H1 (cell line): ENCODE data around the gene FAM241B. TPM values are rescaled to one million over a fixed set of nuclear protein-coding genes. Genes with fewer than 3 reads are reported as not detected.
A peak's percentile ranks its signal among the peaks of the same experiment; 100 is the strongest.

ENCODE experiments used
- CTCF ChIA-PET: fragments of 300-600 bp; sonication (Branson Sonifier 250); formaldehyde crosslinking; loops from one replicate; lab custom pipeline; 2021; ENCODE audit not compliant: partially characterized antibody; lab: Charles Lee
- POLR2A ChIA-PET: fragments of 300-600 bp; sonication (Branson Sonifier 250); formaldehyde crosslinking; loops from one replicate; lab custom pipeline; 2021; ENCODE audit warnings: inconsistent platforms; ENCODE audit not compliant: partially characterized antibody; lab: Charles Lee
- DNase-seq, 2 experiments: peaks; one replicate each; pipeline versions ENCODE4 v3.0.0 to v3.0.0-alpha.2; 2010 to 2022; ENCODE audit warnings: low spot score in 2 of 2, low read depth in 1 of 2, mixed read lengths in 1 of 2
- FAIRE-seq: peaks from 2 replicates; lab custom pipeline; 2011; peaks lifted over from hg19 to GRCh38; lab: Jason Lieb, UNC
- H2AFZ ChIP-seq: 2 replicates; pipeline ENCODE4 v1.8.1; 2012; ENCODE audit warnings: low read length, inconsistent platforms
- H2AK5ac ChIP-seq: 2 replicates; pipeline ENCODE4 v1.6.1; 2013; ENCODE audit warnings: low read depth, low read length
- H2BK120ac ChIP-seq: replicated peaks from 2 replicates; pipeline ENCODE3; 2013; ENCODE audit warnings: low read depth, low read length, inconsistent platforms
- H2BK12ac ChIP-seq: 2 replicates; pipeline ENCODE4 v1.6.1; 2013; ENCODE audit warnings: low read depth, low read length
- H2BK15ac ChIP-seq: 2 replicates; pipeline ENCODE4 v1.6.1; 2013; ENCODE audit warnings: low read length
- H2BK20ac ChIP-seq: 2 replicates; pipeline ENCODE4 v1.6.1; 2013; ENCODE audit warnings: low read length
- H2BK5ac ChIP-seq: 2 replicates; pipeline ENCODE4 v1.6.1; 2013; ENCODE audit warnings: low read depth, low read length
- H3K14ac ChIP-seq: 2 replicates; pipeline ENCODE4 v1.6.1; 2013; ENCODE audit warnings: inconsistent platforms; ENCODE audit not compliant: insufficient read length
- H3K18ac ChIP-seq: 2 replicates; pipeline ENCODE4 v1.6.1; 2013; ENCODE audit warnings: low read length; ENCODE audit errors: extremely low read depth
- H3K23ac ChIP-seq: 2 replicates; pipeline ENCODE4 v1.6.1; 2013; ENCODE audit warnings: inconsistent platforms; ENCODE audit not compliant: insufficient read length
- H3K23me2 ChIP-seq: 2 replicates; pipeline ENCODE4 v1.6.1; 2013; ENCODE audit warnings: low read depth, low read length
- H3K27ac ChIP-seq: 2 replicates; pipeline ENCODE4 v1.6.1; 2011; ENCODE audit warnings: low read depth, low read length, inconsistent platforms
- H3K27me3 ChIP-seq, 4 experiments: replicated peaks in 1 of 4; 1 replicate in 1 of 4; 2 replicates in 3 of 4; pipeline versions ENCODE4 v1.6.1 to v1.8.1; 2011 to 2013; ENCODE audit warnings: low read length in 3 of 4, mild to moderate bottlenecking in 3 of 4, inconsistent platforms in 2 of 4, mixed read lengths in 2 of 4, moderate library complexity in 1 of 4; ENCODE audit not compliant: control insufficient read depth in 3 of 4, insufficient read depth in 3 of 4; ENCODE audit errors: extremely low read depth in 1 of 4
- H3K36me3 ChIP-seq, 4 experiments: 2 replicates each; pipeline versions ENCODE4 v1.6.1 to v1.8.1; 2011 to 2013; ENCODE audit warnings: mild to moderate bottlenecking in 4 of 4, low read length in 3 of 4, moderate library complexity in 2 of 4, control low read depth in 1 of 4, inconsistent platforms in 1 of 4; ENCODE audit not compliant: insufficient read depth in 4 of 4, control insufficient read depth in 2 of 4
- H3K4ac ChIP-seq: replicated peaks from 2 replicates; pipeline ENCODE3; 2013; ENCODE audit warnings: low read length, low read depth, mixed read lengths, inconsistent platforms; ENCODE audit not compliant: insufficient read length
- H3K4me1 ChIP-seq, 4 experiments: replicated peaks in 1 of 4; 1 replicate in 1 of 4; 2 replicates in 3 of 4; pipeline versions ENCODE4 v1.6.1 to v1.8.1; 2011 to 2013; ENCODE audit warnings: low read length in 3 of 4, inconsistent platforms in 2 of 4, mixed read lengths in 1 of 4; ENCODE audit not compliant: insufficient read depth in 4 of 4, control insufficient read depth in 3 of 4
- H3K4me2 ChIP-seq, 2 experiments: 2 replicates each; pipeline versions ENCODE4 v1.6.1 to v1.8.1; 2011 to 2013; ENCODE audit warnings: low read depth in 2 of 2, low read length in 2 of 2, control low read depth in 1 of 2, inconsistent platforms in 1 of 2, mild to moderate bottlenecking in 1 of 2; ENCODE audit not compliant: insufficient read depth in 1 of 2
- H3K4me3 ChIP-seq, 4 experiments: fragments of 200-600, 300-600 bp in 1 of 4; sonication (generic), shearing (Covaris generic), sonication (Bioruptor Twin) in 1 of 4; 2 replicates each; pipeline versions ENCODE4 v1.5.1 to v1.8.1; 2011 to 2016; ENCODE audit warnings: low read length in 4 of 4, low read depth in 3 of 4, control low read depth in 2 of 4, inconsistent platforms in 2 of 4, mild to moderate bottlenecking in 2 of 4, mixed read lengths in 1 of 4, moderate library complexity in 1 of 4; ENCODE audit not compliant: insufficient read depth in 2 of 4; ENCODE audit errors: extremely low read depth in 1 of 4
- H3K56ac ChIP-seq: replicated peaks from 2 replicates; pipeline ENCODE3; 2013; ENCODE audit warnings: low read depth, mild to moderate bottlenecking, mixed read lengths, low read length, inconsistent platforms; ENCODE audit not compliant: insufficient read length
- H3K79me1 ChIP-seq: 2 replicates; pipeline ENCODE4 v1.6.1; 2013; ENCODE audit warnings: low read depth, low read length, control low read depth
- H3K79me2 ChIP-seq, 2 experiments: 2 replicates each; pipeline versions ENCODE4 v1.6.1 to v1.8.1; 2012 to 2013; ENCODE audit warnings: low read length in 2 of 2, mild to moderate bottlenecking in 2 of 2, inconsistent platforms in 1 of 2; ENCODE audit not compliant: insufficient read depth in 2 of 2, control insufficient read depth in 1 of 2
- H3K9ac ChIP-seq, 4 experiments: replicated peaks in 1 of 4; 1 replicate in 1 of 4; 2 replicates in 3 of 4; pipeline versions ENCODE4 v1.6.1 to v1.8.1; 2011 to 2013; ENCODE audit warnings: low read depth in 3 of 4, low read length in 3 of 4, control low read depth in 2 of 4, mild to moderate bottlenecking in 2 of 4, moderate library complexity in 2 of 4, inconsistent platforms in 1 of 4; ENCODE audit errors: extremely low read depth in 1 of 4
- H3K9me3 ChIP-seq, 2 experiments: 2 replicates each; pipeline versions ENCODE4 v1.6.1 to v1.8.1; 2012 to 2013; ENCODE audit warnings: mild to moderate bottlenecking in 2 of 2, moderate library complexity in 2 of 2, control low read depth in 1 of 2, inconsistent platforms in 1 of 2, low read depth in 1 of 2, low read length in 1 of 2, mixed read lengths in 1 of 2; ENCODE audit not compliant: insufficient read depth in 2 of 2
- H4K20me1 ChIP-seq, 2 experiments: replicated peaks in 1 of 2; 2 replicates each; pipeline versions ENCODE3 to v1.8.1; 2011 to 2013; ENCODE audit warnings: inconsistent platforms in 2 of 2, low read length in 2 of 2, mild to moderate bottlenecking in 1 of 2; ENCODE audit not compliant: insufficient read depth in 2 of 2, control insufficient read depth in 1 of 2
- H4K5ac ChIP-seq: 2 replicates; pipeline ENCODE4 v1.6.1; 2013; ENCODE audit warnings: low read length, low read depth, mixed read lengths, inconsistent platforms; ENCODE audit not compliant: insufficient read length
- H4K8ac ChIP-seq: 2 replicates; pipeline ENCODE4 v1.8.0; 2013; ENCODE audit warnings: mild to moderate bottlenecking, moderate library complexity, low read length, inconsistent platforms; ENCODE audit not compliant: insufficient read depth; ENCODE audit errors: extremely low read depth
- H4K91ac ChIP-seq: replicated peaks from 2 replicates; pipeline ENCODE3; 2013; ENCODE audit warnings: low read length, mixed read lengths, inconsistent platforms; ENCODE audit not compliant: insufficient read length
- BACH1 ChIP-seq: IDR thresholded peaks from 2 replicates; pipeline ENCODE4 v1.6.1; 2012; ENCODE audit warnings: low read length, improper control_type of control experiment
- CBX5 ChIP-seq: fragments of 300-800, 300-1000 bp; sonication (generic); IDR thresholded peaks from 2 replicates; pipeline ENCODE4 v1.7.1; 2016; ENCODE audit warnings: antibody characterized with exemption, low read length, low read depth
- EP300 ChIP-seq, 2 experiments: IDR thresholded peaks; 1 replicate in 1 of 2; 2 replicates in 1 of 2; pipeline ENCODE4 v1.6.1; 2011 to 2012; ENCODE audit warnings: low read depth in 2 of 2, low read length in 2 of 2, mild to moderate bottlenecking in 2 of 2, borderline replicate concordance in 1 of 2, inconsistent platforms in 1 of 2, moderate library complexity in 1 of 2
- FOSL1 ChIP-seq: IDR thresholded peaks from 2 replicates; pipeline ENCODE4 v1.6.1; 2011; ENCODE audit warnings: mild to moderate bottlenecking, low read depth, low read length, moderate library complexity; ENCODE audit not compliant: insufficient read depth
- GABPA ChIP-seq: IDR thresholded peaks from 2 replicates; pipeline ENCODE4 v1.6.1; 2011; ENCODE audit warnings: mild to moderate bottlenecking, low read length, moderate library complexity, borderline replicate concordance; ENCODE audit not compliant: insufficient read depth
- KDM1A ChIP-seq: fragments of 200-600, 300-600 bp; sonication (generic); IDR thresholded peaks from 2 replicates; pipeline ENCODE4 v1.7.1; 2016; ENCODE audit warnings: mild to moderate bottlenecking, low read length, borderline replicate concordance
- MAFK ChIP-seq: IDR thresholded peaks from 2 replicates; pipeline ENCODE4 v1.6.1; 2012; ENCODE audit warnings: low read depth, mild to moderate bottlenecking, improper control_type of control experiment, low read length
- NANOG ChIP-seq: IDR thresholded peaks from 2 replicates; pipeline ENCODE4 v1.6.1; 2011; ENCODE audit warnings: low read length, low read depth, mild to moderate bottlenecking, inconsistent platforms; ENCODE audit not compliant: insufficient read depth, poor library complexity, severe bottlenecking
- RBBP5 ChIP-seq: IDR thresholded peaks from 2 replicates; pipeline ENCODE4 v1.7.1; 2012; ENCODE audit warnings: low read depth, mild to moderate bottlenecking, inconsistent platforms, low read length, moderate library complexity, borderline replicate concordance
- SIRT6 ChIP-seq: IDR thresholded peaks from one replicate; pipeline ENCODE4 v1.7.1; 2012; ENCODE audit warnings: low read length, inconsistent platforms
- WGBS, 2 experiments: shearing (Covaris generic) in 1 of 2; methylation state at CpG; one replicate each; pipeline versions ENCODE4 v1.1.6 to v1.1.7; 2013 to 2015; ENCODE audit warnings: low lambda C conversion rate in 2 of 2, mixed read lengths in 2 of 2, inconsistent platforms in 1 of 2, low coverage in 1 of 2, missing lambda C conversion rate in 1 of 2; ENCODE audit not compliant: insufficient replicate concordance in 2 of 2, insufficient coverage in 1 of 2, insufficient read length in 1 of 2; ENCODE audit errors: extremely low coverage in 1 of 2, missing lambda C conversion rate in 1 of 2; 5-methylcytosine and 5-hydroxymethylcytosine counted together
- polyA plus RNA-seq, 7 experiments: library from polyadenylated mRNA; depleted of rRNA in 3 of 7; stranded (reverse) in 5 of 7; unstranded in 2 of 7; fragments of >200 nt in 5 of 7; fragments of 200-250 nt in 2 of 7; gene quantifications; 1 replicate in 5 of 7; 2 replicates in 1 of 7; 4 replicates in 1 of 7; pipeline versions ENCODE4 v1.2.1 to v1.2.3, GENCODE V29; 2011 to 2013; ENCODE audit warnings: missing spikeins in 2 of 7, mixed read lengths in 2 of 7
- total RNA-seq: library from RNA; stranded (reverse); fragmentation: NEBNext Ultra II Directional; extraction: Animal tissue kit (Norgen Biotek cat#: 25700); gene quantifications from 2 replicates; pipeline ENCODE4 v1.2.1, GENCODE V29; 2021
- TF ChIP-seq, protein P1 (sequence below): IDR thresholded peaks from 2 replicates; pipeline ENCODE4 v1.6.1; 2012; ENCODE audit warnings: low read length, inconsistent platforms

The FAM241B gene
- total and polyA plus RNA-seq, 2 of the 8 experiments (the other 6 are each of a cell fraction or from before 2014, with no cell fraction given) = 19.3 to 30.1 TPM

DNA sequence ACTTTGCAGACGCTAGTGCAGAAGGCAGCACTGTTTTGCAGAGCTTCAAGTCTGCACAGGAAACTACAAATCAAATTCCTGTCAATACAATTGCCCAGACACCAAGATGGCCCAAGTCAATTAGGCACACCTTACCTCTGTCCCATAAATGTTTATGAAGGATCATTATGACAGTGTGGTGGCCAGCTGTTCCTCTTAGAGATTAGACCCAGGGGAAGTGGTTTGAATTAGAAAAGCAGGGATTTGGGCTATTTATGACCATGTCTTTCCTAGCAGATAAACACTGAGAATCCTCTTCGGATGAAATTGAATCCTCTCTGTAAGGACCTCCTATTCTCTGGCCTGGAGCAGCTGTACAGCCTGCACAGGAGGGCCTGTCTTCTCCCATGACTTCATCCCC is 46.9 kb upstream of the FAM241B start:
- Histone ChIP-seq H3K36me3 (no peaks in the 10 kb centered on the region), H3K79me2 (no peaks in the 10 kb centered on the region), H3K56ac (no peak overlapping the region), H3K4me3 (no peak overlapping the region), H3K14ac (no peak overlapping the region), H2AFZ (no peak overlapping the region), H3K9me3 (peaks cover 0 to 4% of the 10 kb centered on the region in 2 experiments; a peak in 1 of 4 replicates), H2BK120ac (no peak overlapping the region), H4K5ac (no peak overlapping the region), H3K18ac (no peak overlapping the region), H3K27ac (no peak overlapping the region), H3K23ac (no peak overlapping the region), H3K4me1 (peaks cover 0 to 10% (median 6%) of the 10 kb centered on the region in 4 experiments; a peak in 6 of 7 replicates), H2BK12ac (no peak overlapping the region), H2BK5ac (no peak overlapping the region), H3K9ac (no peak overlapping the region), H2BK15ac (0 out of 2 replicates have a peak overlapping the region, but pooled peaks have one; percentile 37), H4K8ac (no peak overlapping the region), H4K20me1 (peaks cover 3 to 7% of the 10 kb centered on the region in 2 experiments), H3K27me3 (peaks cover 32 to 49% (median 38%) of the 10 kb centered on the region in 4 experiments), H4K91ac (no peak overlapping the region), H2AK5ac (no peak overlapping the region), H2BK20ac (no peak overlapping the region), H3K23me2 (no peaks in the 10 kb centered on the region; the same call in 1 of the 2 replicates), H3K4ac (no peak overlapping the region), H3K79me1 (no peaks in the 10 kb centered on the region), H3K4me2 (no peak overlapping the region)
- 89% methylated on average over 2 of the region's 2 CpGs; no CpG with 5 or more reads in 1 of the 2 experiments for WGBS, 2 experiments
- FAIRE-seq = no peak
- no peak for DNase-seq
- CTCF ChIA-PET = interaction anchor here (0.8 to 47.4 kb wide), 6 partner anchors 11 to 67 kb away, joined by 3 to 578 read pairs (median 20); no protein-coding TSS in a partner anchor
- POLR2A ChIA-PET = interaction anchor here (7.1 kb wide), 1 partner anchor 14 kb away, joined by 67 read pairs; no protein-coding TSS in a partner anchor
- no peak for TF ChIP-seq EP300 (IDR thresholded peaks at IDR 0.05; ENCODE audit: borderline replicate concordance in 1 of 2, low read depth in 2 of 2, low read length in 2 of 2)
- TF ChIP-seq, protein P1, sequence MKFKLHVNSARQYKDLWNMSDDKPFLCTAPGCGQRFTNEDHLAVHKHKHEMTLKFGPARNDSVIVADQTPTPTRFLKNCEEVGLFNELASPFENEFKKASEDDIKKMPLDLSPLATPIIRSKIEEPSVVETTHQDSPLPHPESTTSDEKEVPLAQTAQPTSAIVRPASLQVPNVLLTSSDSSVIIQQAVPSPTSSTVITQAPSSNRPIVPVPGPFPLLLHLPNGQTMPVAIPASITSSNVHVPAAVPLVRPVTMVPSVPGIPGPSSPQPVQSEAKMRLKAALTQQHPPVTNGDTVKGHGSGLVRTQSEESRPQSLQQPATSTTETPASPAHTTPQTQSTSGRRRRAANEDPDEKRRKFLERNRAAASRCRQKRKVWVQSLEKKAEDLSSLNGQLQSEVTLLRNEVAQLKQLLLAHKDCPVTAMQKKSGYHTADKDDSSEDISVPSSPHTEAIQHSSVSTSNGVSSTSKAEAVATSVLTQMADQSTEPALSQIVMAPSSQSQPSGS = no peak
- no peak for TF ChIP-seq BACH1
- TF ChIP-seq GABPA = no peak
- TF ChIP-seq MAFK = no peak
- TF ChIP-seq RBBP5 = no peak
- no peak for TF ChIP-seq NANOG
- no peak for TF ChIP-seq KDM1A
- TF ChIP-seq FOSL1 = no peak
- TF ChIP-seq SIRT6 = no peak
- TF ChIP-seq CBX5 = no peak
